H1 (cell line): Measurements from ENCODE around the gene DNAJB11. TPM values are rescaled to one million over a fixed set of nuclear protein-coding genes. Genes with fewer than 3 reads are reported as not detected.

Experiments
- CTCF ChIA-PET: fragments of 300-600 bp; sonication (Branson Sonifier 250); formaldehyde crosslinking; loops from one replicate; lab custom pipeline; 2021; ENCODE audit not compliant: partially characterized antibody; lab: Charles Lee
- POLR2A ChIA-PET: fragments of 300-600 bp; sonication (Branson Sonifier 250); formaldehyde crosslinking; loops from one replicate; lab custom pipeline; 2021; ENCODE audit warnings: inconsistent platforms; ENCODE audit not compliant: partially characterized antibody; lab: Charles Lee
- DNase-seq, 2 experiments: peaks; one replicate each; pipeline versions ENCODE4 v3.0.0 to v3.0.0-alpha.2; 2010 to 2022; ENCODE audit warnings: low spot score in 2 of 2, low read depth in 1 of 2, mixed read lengths in 1 of 2
- FAIRE-seq: peaks from 2 replicates; lab custom pipeline; 2011; peaks lifted over from hg19 to GRCh38; lab: Jason Lieb, UNC
- H2AFZ ChIP-seq: 2 replicates; pipeline ENCODE4 v1.8.1; 2012; ENCODE audit warnings: low read length, inconsistent platforms
- H2AK5ac ChIP-seq: 2 replicates; pipeline ENCODE4 v1.6.1; 2013; ENCODE audit warnings: low read depth, low read length
- H2BK120ac ChIP-seq: replicated peaks from 2 replicates; pipeline ENCODE3; 2013; ENCODE audit warnings: low read depth, low read length, inconsistent platforms
- H2BK12ac ChIP-seq: 2 replicates; pipeline ENCODE4 v1.6.1; 2013; ENCODE audit warnings: low read depth, low read length
- H2BK15ac ChIP-seq: 2 replicates; pipeline ENCODE4 v1.6.1; 2013; ENCODE audit warnings: low read length
- H2BK20ac ChIP-seq: 2 replicates; pipeline ENCODE4 v1.6.1; 2013; ENCODE audit warnings: low read length
- H2BK5ac ChIP-seq: 2 replicates; pipeline ENCODE4 v1.6.1; 2013; ENCODE audit warnings: low read depth, low read length
- H3K14ac ChIP-seq: 2 replicates; pipeline ENCODE4 v1.6.1; 2013; ENCODE audit warnings: inconsistent platforms; ENCODE audit not compliant: insufficient read length
- H3K18ac ChIP-seq: 2 replicates; pipeline ENCODE4 v1.6.1; 2013; ENCODE audit warnings: low read length; ENCODE audit errors: extremely low read depth
- H3K23ac ChIP-seq: 2 replicates; pipeline ENCODE4 v1.6.1; 2013; ENCODE audit warnings: inconsistent platforms; ENCODE audit not compliant: insufficient read length
- H3K23me2 ChIP-seq: 2 replicates; pipeline ENCODE4 v1.6.1; 2013; ENCODE audit warnings: low read depth, low read length
- H3K27ac ChIP-seq: 2 replicates; pipeline ENCODE4 v1.6.1; 2011; ENCODE audit warnings: low read depth, low read length, inconsistent platforms
- H3K27me3 ChIP-seq, 4 experiments: replicated peaks in 1 of 4; 1 replicate in 1 of 4; 2 replicates in 3 of 4; pipeline versions ENCODE4 v1.6.1 to v1.8.1; 2011 to 2013; ENCODE audit warnings: low read length in 3 of 4, mild to moderate bottlenecking in 3 of 4, inconsistent platforms in 2 of 4, mixed read lengths in 2 of 4, moderate library complexity in 1 of 4; ENCODE audit not compliant: control insufficient read depth in 3 of 4, insufficient read depth in 3 of 4; ENCODE audit errors: extremely low read depth in 1 of 4
- H3K36me3 ChIP-seq, 4 experiments: 2 replicates each; pipeline versions ENCODE4 v1.6.1 to v1.8.1; 2011 to 2013; ENCODE audit warnings: mild to moderate bottlenecking in 4 of 4, low read length in 3 of 4, moderate library complexity in 2 of 4, control low read depth in 1 of 4, inconsistent platforms in 1 of 4; ENCODE audit not compliant: insufficient read depth in 4 of 4, control insufficient read depth in 2 of 4
- H3K4ac ChIP-seq: replicated peaks from 2 replicates; pipeline ENCODE3; 2013; ENCODE audit warnings: low read length, low read depth, mixed read lengths, inconsistent platforms; ENCODE audit not compliant: insufficient read length
- H3K4me1 ChIP-seq, 4 experiments: replicated peaks in 1 of 4; 1 replicate in 1 of 4; 2 replicates in 3 of 4; pipeline versions ENCODE4 v1.6.1 to v1.8.1; 2011 to 2013; ENCODE audit warnings: low read length in 3 of 4, inconsistent platforms in 2 of 4, mixed read lengths in 1 of 4; ENCODE audit not compliant: insufficient read depth in 4 of 4, control insufficient read depth in 3 of 4
- H3K4me2 ChIP-seq, 2 experiments: 2 replicates each; pipeline versions ENCODE4 v1.6.1 to v1.8.1; 2011 to 2013; ENCODE audit warnings: low read depth in 2 of 2, low read length in 2 of 2, control low read depth in 1 of 2, inconsistent platforms in 1 of 2, mild to moderate bottlenecking in 1 of 2; ENCODE audit not compliant: insufficient read depth in 1 of 2
- H3K4me3 ChIP-seq, 4 experiments: fragments of 200-600, 300-600 bp in 1 of 4; sonication (generic), shearing (Covaris generic), sonication (Bioruptor Twin) in 1 of 4; 2 replicates each; pipeline versions ENCODE4 v1.5.1 to v1.8.1; 2011 to 2016; ENCODE audit warnings: low read length in 4 of 4, low read depth in 3 of 4, control low read depth in 2 of 4, inconsistent platforms in 2 of 4, mild to moderate bottlenecking in 2 of 4, mixed read lengths in 1 of 4, moderate library complexity in 1 of 4; ENCODE audit not compliant: insufficient read depth in 2 of 4; ENCODE audit errors: extremely low read depth in 1 of 4
- H3K56ac ChIP-seq: replicated peaks from 2 replicates; pipeline ENCODE3; 2013; ENCODE audit warnings: low read depth, mild to moderate bottlenecking, mixed read lengths, low read length, inconsistent platforms; ENCODE audit not compliant: insufficient read length
- H3K79me1 ChIP-seq: 2 replicates; pipeline ENCODE4 v1.6.1; 2013; ENCODE audit warnings: low read depth, low read length, control low read depth
- H3K79me2 ChIP-seq, 2 experiments: 2 replicates each; pipeline versions ENCODE4 v1.6.1 to v1.8.1; 2012 to 2013; ENCODE audit warnings: low read length in 2 of 2, mild to moderate bottlenecking in 2 of 2, inconsistent platforms in 1 of 2; ENCODE audit not compliant: insufficient read depth in 2 of 2, control insufficient read depth in 1 of 2
- H3K9ac ChIP-seq, 4 experiments: replicated peaks in 1 of 4; 1 replicate in 1 of 4; 2 replicates in 3 of 4; pipeline versions ENCODE4 v1.6.1 to v1.8.1; 2011 to 2013; ENCODE audit warnings: low read depth in 3 of 4, low read length in 3 of 4, control low read depth in 2 of 4, mild to moderate bottlenecking in 2 of 4, moderate library complexity in 2 of 4, inconsistent platforms in 1 of 4; ENCODE audit errors: extremely low read depth in 1 of 4
- H3K9me3 ChIP-seq, 2 experiments: 2 replicates each; pipeline versions ENCODE4 v1.6.1 to v1.8.1; 2012 to 2013; ENCODE audit warnings: mild to moderate bottlenecking in 2 of 2, moderate library complexity in 2 of 2, control low read depth in 1 of 2, inconsistent platforms in 1 of 2, low read depth in 1 of 2, low read length in 1 of 2, mixed read lengths in 1 of 2; ENCODE audit not compliant: insufficient read depth in 2 of 2
- H4K20me1 ChIP-seq, 2 experiments: replicated peaks in 1 of 2; 2 replicates each; pipeline versions ENCODE3 to v1.8.1; 2011 to 2013; ENCODE audit warnings: inconsistent platforms in 2 of 2, low read length in 2 of 2, mild to moderate bottlenecking in 1 of 2; ENCODE audit not compliant: insufficient read depth in 2 of 2, control insufficient read depth in 1 of 2
- H4K5ac ChIP-seq: 2 replicates; pipeline ENCODE4 v1.6.1; 2013; ENCODE audit warnings: low read length, low read depth, mixed read lengths, inconsistent platforms; ENCODE audit not compliant: insufficient read length
- H4K8ac ChIP-seq: 2 replicates; pipeline ENCODE4 v1.8.0; 2013; ENCODE audit warnings: mild to moderate bottlenecking, moderate library complexity, low read length, inconsistent platforms; ENCODE audit not compliant: insufficient read depth; ENCODE audit errors: extremely low read depth
- H4K91ac ChIP-seq: replicated peaks from 2 replicates; pipeline ENCODE3; 2013; ENCODE audit warnings: low read length, mixed read lengths, inconsistent platforms; ENCODE audit not compliant: insufficient read length
- BACH1 ChIP-seq: IDR thresholded peaks from 2 replicates; pipeline ENCODE4 v1.6.1; 2012; ENCODE audit warnings: low read length, improper control_type of control experiment
- BCL11A ChIP-seq, 2 experiments: IDR thresholded peaks; one replicate each; pipeline ENCODE4 v1.6.1; 2011; ENCODE audit warnings: low read depth in 2 of 2, low read length in 2 of 2, mild to moderate bottlenecking in 2 of 2
- CHD1 ChIP-seq: IDR thresholded peaks from 2 replicates; pipeline ENCODE4 v1.6.1; 2012; ENCODE audit warnings: low read depth, low read length, improper control_type of control experiment
- FOSL1 ChIP-seq: IDR thresholded peaks from 2 replicates; pipeline ENCODE4 v1.6.1; 2011; ENCODE audit warnings: mild to moderate bottlenecking, low read depth, low read length, moderate library complexity; ENCODE audit not compliant: insufficient read depth
- GABPA ChIP-seq: IDR thresholded peaks from 2 replicates; pipeline ENCODE4 v1.6.1; 2011; ENCODE audit warnings: mild to moderate bottlenecking, low read length, moderate library complexity, borderline replicate concordance; ENCODE audit not compliant: insufficient read depth
- HDAC2 ChIP-seq, 2 experiments: fragments of 300-600 bp in 1 of 2; sonication (generic) in 1 of 2; IDR thresholded peaks; 2 replicates each; pipeline ENCODE4 v1.6.1; 2011 to 2012; ENCODE audit warnings: low read depth in 2 of 2, low read length in 2 of 2, mild to moderate bottlenecking in 2 of 2, moderate library complexity in 2 of 2, borderline replicate concordance in 1 of 2, inconsistent platforms in 1 of 2
- KDM4A ChIP-seq: IDR thresholded peaks from one replicate; pipeline ENCODE4 v1.7.1; 2012; ENCODE audit warnings: low read depth, mild to moderate bottlenecking, moderate library complexity, low read length, inconsistent platforms; ENCODE audit not compliant: severe bottlenecking
- RAD21 ChIP-seq, 2 experiments: IDR thresholded peaks in 1 of 2; conservative IDR thresholded peaks in 1 of 2; 2 replicates each; pipeline ENCODE4 v1.6.1; 2011; ENCODE audit warnings: low read depth in 2 of 2, low read length in 2 of 2, improper control_type of control experiment in 1 of 2, inconsistent platforms in 1 of 2, mild to moderate bottlenecking in 1 of 2, moderate library complexity in 1 of 2
- polyA plus RNA-seq, 7 experiments: library from polyadenylated mRNA; depleted of rRNA in 3 of 7; stranded (reverse) in 5 of 7; unstranded in 2 of 7; fragments of >200 nt in 5 of 7; fragments of 200-250 nt in 2 of 7; gene quantifications; 1 replicate in 5 of 7; 2 replicates in 1 of 7; 4 replicates in 1 of 7; pipeline versions ENCODE4 v1.2.1 to v1.2.3, GENCODE V29; 2011 to 2013; ENCODE audit warnings: missing spikeins in 2 of 7, mixed read lengths in 2 of 7
- total RNA-seq: library from RNA; stranded (reverse); fragmentation: NEBNext Ultra II Directional; extraction: Animal tissue kit (Norgen Biotek cat#: 25700); gene quantifications from 2 replicates; pipeline ENCODE4 v1.2.1, GENCODE V29; 2021

DNAJB11 gene
- total and polyA plus RNA-seq, 2 of the 8 experiments (the other 6 are each of a cell fraction or from before 2014, with no cell fraction given), result 14.6 to 63.9 TPM

- H3K27ac ChIP-seq, result no peak overlapping the region
- CTCF ChIA-PET, result interaction anchor here (0.6 to 11.7 kb wide), 9 partner anchors 16 to 555 kb away, joined by 3 to 146 read pairs (median 13); no protein-coding TSS in a partner anchor
- no peaks in the 10 kb centered on the region for H3K79me1 ChIP-seq
- no peak overlapping the region for H2BK5ac ChIP-seq
- H2BK20ac ChIP-seq, result no peak overlapping the region
- no peak overlapping the region for H2AFZ ChIP-seq
- POLR2A ChIA-PET, result interaction anchor here (0.6 to 1.0 kb wide), 2 partner anchors 33 to 289 kb away, joined by 3 read pairs; partner anchors contain the start of gene DNAJB11
- no peak overlapping the region for H2AK5ac ChIP-seq
- no peak overlapping the region for H3K9ac ChIP-seq
- H2BK120ac ChIP-seq, result no peak overlapping the region
- H3K36me3 ChIP-seq, result no peaks in the 10 kb centered on the region
- no peak for DNase-seq
- no peak for FAIRE-seq
- H2BK15ac ChIP-seq, result no peak overlapping the region
- H3K27me3 ChIP-seq, result peaks cover 0 to 1% (median 0%) of the 10 kb centered on the region in 4 experiments; a peak in 1 of 7 replicates
- H4K8ac ChIP-seq, result no peak overlapping the region
- H4K91ac ChIP-seq, result no peak overlapping the region
- no peak overlapping the region for H3K14ac ChIP-seq
- H3K4me1 ChIP-seq, result no peaks in the 10 kb centered on the region
- no peak overlapping the region for H3K18ac ChIP-seq
- no peak overlapping the region for H3K56ac ChIP-seq
- no peaks in the 10 kb centered on the region for H4K20me1 ChIP-seq
- no peak overlapping the region for H3K4ac ChIP-seq
- no peaks in the 10 kb centered on the region for H3K79me2 ChIP-seq
- H3K4me3 ChIP-seq, result no peak overlapping the region
- H3K23me2 ChIP-seq, result no peaks in the 10 kb centered on the region
- no peak overlapping the region for H2BK12ac ChIP-seq
- H3K23ac ChIP-seq, result no peak overlapping the region
- H3K4me2 ChIP-seq, result no peak overlapping the region
- H4K5ac ChIP-seq, result no peak overlapping the region
- no peaks in the 10 kb centered on the region for H3K9me3 ChIP-seq
- TF ChIP-seq RAD21 (IDR thresholded peaks at IDR 0.05 in 1 of 2, conservative IDR thresholded peaks at IDR 0.05 in 1 of 2; ENCODE audit: low read depth in 2 of 2, low read length in 2 of 2) (no peak), HDAC2 (IDR thresholded peaks at IDR 0.05; ENCODE audit: borderline replicate concordance in 1 of 2, low read depth in 2 of 2, low read length in 2 of 2) (no peak), BACH1 (no peak), GABPA (no peak), BCL11A (IDR thresholded peaks at IDR 0.05; ENCODE audit: low read depth in 2 of 2, low read length in 2 of 2) (no peak), KDM4A (no peak), CHD1 (no peak), FOSL1 (no peak)
These were observed 33.4 kb upstream of the DNAJB11 start for GRCh38 chr3:186536883-186537844.
